ENCODE measurements around the gene SMYD5. TPM values are rescaled to one million over a fixed set of nuclear protein-coding genes. Genes with fewer than 3 reads are reported as not detected.

The SMYD5 gene
- total RNA-seq, 1 experiment from 2014 or later = 49.4 TPM

GRCh38 chr2:73176881-73177644, 37.0 kb upstream of the SMYD5 start:
- TF ChIP-seq CTCF (conservative IDR thresholded peaks at IDR 0.05; ENCODE audit: low read depth, low read length) = peak; percentile 98
- TF ChIP-seq EZH2 (IDR thresholded peaks at IDR 0.05; ENCODE audit: low read length, unreplicated experiment) = no peak
- Histone ChIP-seq H3K4me3 (ENCODE audit: low read length) (peak overlapping the region; percentile 75), H3K36me3 (ENCODE audit: low read depth, low read length) (no peaks in the 10 kb centered on the region), H3K9me2 (replicated peaks; ENCODE audit: low read length) (no peaks in the 10 kb centered on the region), H3K9ac (ENCODE audit: low read length) (peak overlapping the region; percentile 48; the same call in 1 of the 2 replicates), H3K4me1 (ENCODE audit: insufficient read depth, low read length) (peaks cover 22% of the 10 kb centered on the region), H3K9me3 (ENCODE audit: low read length) (no peaks in the 10 kb centered on the region), H3K27ac (ENCODE audit: low read length) (no peak overlapping the region), H3K4me2 (ENCODE audit: low read length) (peak overlapping the region; percentile 97), H3K27me3 (ENCODE audit: low read length) (peaks cover 27% of the 10 kb centered on the region), H3K79me2 (ENCODE audit: low read length) (no peaks in the 10 kb centered on the region), H4K20me1 (ENCODE audit: low read length) (no peaks in the 10 kb centered on the region), H2AFZ (ENCODE audit: low read length) (peak overlapping the region; percentile 97), H3F3A (ENCODE audit: low read length, unreplicated experiment) (no peaks in the 10 kb centered on the region)
- ChIA-PET CTCF (interaction anchor here (0.5 to 1.8 kb wide), 10 partner anchors 35 to 785 kb away, joined by 3 to 16 read pairs (median 6); partner anchors contain the start of genes CCT7 and PRADC1), POLR2A (ENCODE audit: unreplicated experiment) (interaction anchor here (0.6 kb wide), 2 partner anchors 183 to 207 kb away, joined by 3 to 5 read pairs; no protein-coding TSS in a partner anchor)
- no TSS peak for BruUV-seq (replicated peaks)
- DNase-seq (peak; percentile 85), ATAC-seq (peak; percentile 82)
- intact Hi-C loops (cut with micrococcal nuclease) = loop anchor here (1.0 to 5.0 kb wide), 6 partner anchors 35 to 285 kb away; partner anchors contain the start of gene SFXN5

GRCh38 chr2:73177645-73178255, 36.3 kb upstream of the SMYD5 start:
- peaks cover 27% of the 10 kb centered on the region for H3K27me3 ChIP-seq (ENCODE audit: low read length)
- POLR2A ChIA-PET (ENCODE audit: unreplicated experiment) = interaction anchor here (0.6 kb wide), 1 partner anchor 208 kb away, joined by 5 read pairs; no protein-coding TSS in a partner anchor
- H3K9me2 ChIP-seq (replicated peaks; ENCODE audit: low read length) = no peaks in the 10 kb centered on the region
- no peaks in the 10 kb centered on the region for H3K79me2 ChIP-seq (ENCODE audit: low read length)
- H4K20me1 ChIP-seq (ENCODE audit: low read length) = no peaks in the 10 kb centered on the region
- intact Hi-C loops (cut with micrococcal nuclease) = loop anchor here (1.0 to 5.0 kb wide), 6 partner anchors 35 to 285 kb away; partner anchors contain the start of gene SFXN5
- CTCF ChIA-PET = interaction anchor here (0.6 to 1.8 kb wide), 9 partner anchors 35 to 713 kb away, joined by 3 to 16 read pairs (median 7); partner anchors contain the start of genes CCT7 and PRADC1
- DNase-seq = no peak
- no TSS peak for BruUV-seq (replicated peaks)
- H2AFZ ChIP-seq (ENCODE audit: low read length) = peak overlapping the region; percentile 97
- H3K4me3 ChIP-seq (ENCODE audit: low read length) = peak overlapping the region; percentile 75
- H3K4me2 ChIP-seq (ENCODE audit: low read length) = peak overlapping the region; percentile 97
- no peaks in the 10 kb centered on the region for H3F3A ChIP-seq (ENCODE audit: low read length, unreplicated experiment)
- no peaks in the 10 kb centered on the region for H3K9me3 ChIP-seq (ENCODE audit: low read length)
- ATAC-seq = peak; percentile 48
- peaks cover 22% of the 10 kb centered on the region for H3K4me1 ChIP-seq (ENCODE audit: insufficient read depth, low read length)
- H3K36me3 ChIP-seq (ENCODE audit: low read depth, low read length) = no peaks in the 10 kb centered on the region
- no peak overlapping the region for H3K27ac ChIP-seq (ENCODE audit: low read length)
- no peak overlapping the region for H3K9ac ChIP-seq (ENCODE audit: low read length)
- peak; percentile 46; the same call in 1 of the 2 replicates for TF ChIP-seq CTCF (conservative IDR thresholded peaks at IDR 0.05; ENCODE audit: low read depth, low read length)
- TF ChIP-seq EZH2phosphoT487 (IDR thresholded peaks at IDR 0.05; ENCODE audit: borderline replicate concordance, low read length) = no peak
- TF ChIP-seq EZH2 (IDR thresholded peaks at IDR 0.05; ENCODE audit: low read length, unreplicated experiment) = no peak
